CD4-positive, alpha-beta T cell treated with Interleukin-17A for 4 hours (primary cell): ENCODE measurements around the gene SLC8A1.

Experiments
- DNase-seq: peaks from one replicate; pipeline ENCODE4 v3.0.0-alpha.2; 2020; ENCODE audit warnings: mixed read lengths

The SLC8A1 gene

GRCh38 chr2:40457837-40458236 lies 5.9 kb upstream of the SLC8A1 start:
- no peak for DNase-seq

GRCh38 chr2:40457366-40457765 lies 5.5 kb upstream of the SLC8A1 start:
- no peak for DNase-seq

GRCh38 chr2:40456926-40457325 lies 5.0 kb upstream of the SLC8A1 start:
- no peak for DNase-seq

- DNase-seq, result no peak
These were observed 3.8 kb upstream of the SLC8A1 start for GRCh38 chr2:40455661-40456060.

- no peak for DNase-seq
These were observed 2.4 kb upstream of the SLC8A1 start for GRCh38 chr2:40454321-40454720.

- no peak for DNase-seq
These were observed 896 bp upstream of the SLC8A1 start for GRCh38 chr2:40452786-40453185.

GRCh38 chr2:40450796-40451430 lies 977 bp downstream of the SLC8A1 start:
- no peak for DNase-seq

- DNase-seq, result no peak
These were observed 1.7 kb downstream of the SLC8A1 start for GRCh38 chr2:40450066-40450795.

- no peak for DNase-seq
These were observed 3.3 kb downstream of the SLC8A1 start for GRCh38 chr2:40448476-40449079.

GRCh38 chr2:40445467-40445866 lies 6.4 kb downstream of the SLC8A1 start:
- DNase-seq, result no peak

GRCh38 chr2:40440835-40441234 lies 11.1 kb downstream of the SLC8A1 start:
- no peak for DNase-seq

GRCh38 chr2:40439473-40439872 lies 12.4 kb downstream of the SLC8A1 start:
- no peak for DNase-seq

GRCh38 chr2:40436093-40436475 lies 15.8 kb downstream of the SLC8A1 start:
- no peak for DNase-seq

GRCh38 chr2:40435426-40436092 lies 16.3 kb downstream of the SLC8A1 start:
- DNase-seq, result no peak

GRCh38 chr2:40434731-40435271 lies 17.1 kb downstream of the SLC8A1 start:
- no peak for DNase-seq

GRCh38 chr2:40433736-40434135 lies 18.2 kb downstream of the SLC8A1 start:
- DNase-seq, result no peak

GRCh38 chr2:40432921-40433483 lies 18.9 kb downstream of the SLC8A1 start:
- DNase-seq, result no peak

- DNase-seq, result no peak
These were observed 20.3 kb downstream of the SLC8A1 start for GRCh38 chr2:40431600-40431955.

- no peak for DNase-seq
These were observed 20.9 kb downstream of the SLC8A1 start for GRCh38 chr2:40430776-40431599.

GRCh38 chr2:40428439-40428838 lies 23.5 kb downstream of the SLC8A1 start:
- no peak for DNase-seq

- DNase-seq, result no peak
These were observed 30.1 kb downstream of the SLC8A1 start for GRCh38 chr2:40421631-40422297.

GRCh38 chr2:40420478-40420877 lies 31.4 kb downstream of the SLC8A1 start:
- no peak for DNase-seq
